SK-N-SH treated with all-trans-retinoic acid at 6 μM for 48 hours (cell line): Measurements from ENCODE around the gene BAG5.

Experiments used
- ATAC-seq: fragments of 200-7000 bp; cut with Tn5 transposase; 3 replicates; pipeline ENCODE4 v1.9.1; 2020; ENCODE audit warnings: mild to moderate bottlenecking, moderate library complexity
- BACH2 ChIP-seq: fragments of 250-450 bp; sonication (Bioruptor Pico); IDR thresholded peaks from 2 replicates; pipeline ENCODE4 v1.9.0; 2021; ENCODE audit warnings: mild to moderate bottlenecking, borderline replicate concordance
- SNAI2 ChIP-seq: fragments of 250-450 bp; sonication (Bioruptor Pico); IDR thresholded peaks from 2 replicates; pipeline ENCODE4 v1.5.0; 2020; ENCODE audit warnings: mild to moderate bottlenecking, moderate library complexity
- TOX ChIP-seq: fragments of 250-450 bp; sonication (Bioruptor Pico); IDR thresholded peaks from 2 replicates; pipeline ENCODE4 v1.8.0; 2021; ENCODE audit warnings: mild to moderate bottlenecking, moderate library complexity, borderline replicate concordance
- TSHZ2 ChIP-seq: fragments of 250-450 bp; sonication (Bioruptor Pico); IDR thresholded peaks from 2 replicates; pipeline ENCODE4 v1.5.0; 2020; ENCODE audit warnings: mild to moderate bottlenecking, moderate library complexity
- ZC3H10 ChIP-seq: fragments of 250-450 bp; sonication (Bioruptor Pico); IDR thresholded peaks from 2 replicates; pipeline ENCODE4 v1.5.1; 2021; ENCODE audit warnings: mild to moderate bottlenecking, moderate library complexity
- ZFP3 ChIP-seq: fragments of 250-450 bp; sonication (Bioruptor Pico); IDR thresholded peaks from 2 replicates; pipeline ENCODE4 v1.5.0; 2020; ENCODE audit warnings: mild to moderate bottlenecking, moderate library complexity
- ZNF565 ChIP-seq: fragments of 450-650 bp; formaldehyde crosslinking; conservative IDR thresholded peaks from 2 replicates; pipeline ENCODE4 v1.5.0; 2020; ENCODE audit warnings: low read depth, mild to moderate bottlenecking, moderate library complexity
- ZNF70 ChIP-seq: fragments of 450-650 bp; formaldehyde crosslinking; IDR thresholded peaks from 2 replicates; pipeline ENCODE4 v1.5.0; 2020; ENCODE audit warnings: mild to moderate bottlenecking, moderate library complexity
- TF ChIP-seq, protein P1 (sequence below): fragments of 250-450 bp; sonication (Bioruptor Pico); IDR thresholded peaks from 2 replicates; pipeline ENCODE4 v1.5.1; 2020; ENCODE audit warnings: low read depth, mild to moderate bottlenecking, moderate library complexity
- TF ChIP-seq, protein P2 (sequence below): fragments of 250-450 bp; sonication (Bioruptor Pico); IDR thresholded peaks from 2 replicates; pipeline ENCODE4 v1.8.0; 2020; ENCODE audit warnings: mild to moderate bottlenecking, moderate library complexity, borderline replicate concordance
- TF ChIP-seq, protein P3 (sequence below): fragments of 250-450 bp; sonication (Bioruptor Pico); IDR thresholded peaks from 2 replicates; pipeline ENCODE4 v1.5.1; 2021; ENCODE audit warnings: mild to moderate bottlenecking, moderate library complexity

BAG5 gene

DNA sequence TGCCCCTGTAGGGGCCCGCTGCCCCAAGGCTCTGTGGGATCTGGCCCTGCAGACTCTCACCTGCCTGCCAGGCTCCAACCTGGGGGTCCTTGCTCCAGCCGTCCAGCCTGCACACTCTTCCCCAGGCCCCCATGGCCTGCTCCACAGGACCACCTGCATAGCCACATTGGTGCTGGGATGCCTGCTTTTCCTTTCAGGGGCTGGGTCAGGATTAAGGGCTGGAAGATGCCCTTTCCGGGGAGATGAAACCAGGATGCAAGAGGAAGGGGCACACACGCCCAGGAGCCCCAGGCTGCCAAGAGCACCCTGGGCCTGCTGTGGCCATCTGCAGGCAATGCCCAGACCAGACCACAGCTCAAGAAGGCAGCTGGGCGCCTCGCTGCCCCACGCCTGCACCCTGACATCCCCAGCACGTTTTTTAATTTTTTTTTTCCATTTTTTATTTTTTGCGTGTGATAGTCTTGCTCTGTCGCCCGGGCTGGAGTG lies 15.0 kb downstream of the BAG5 start (continued):
- no peak for TF ChIP-seq TSHZ2
- no peak for TF ChIP-seq ZFP3
- TF ChIP-seq SNAI2 (CRISPR knock-in tag), result no peak
- TF ChIP-seq ZC3H10, result no peak

GRCh38 chr14:103546652-103547454 lies 15.6 kb downstream of the BAG5 start:
- TF ChIP-seq SNAI2 (CRISPR knock-in tag), result peak; percentile 58; the same call in 1 of the 2 replicates
- TF ChIP-seq, protein P1, sequence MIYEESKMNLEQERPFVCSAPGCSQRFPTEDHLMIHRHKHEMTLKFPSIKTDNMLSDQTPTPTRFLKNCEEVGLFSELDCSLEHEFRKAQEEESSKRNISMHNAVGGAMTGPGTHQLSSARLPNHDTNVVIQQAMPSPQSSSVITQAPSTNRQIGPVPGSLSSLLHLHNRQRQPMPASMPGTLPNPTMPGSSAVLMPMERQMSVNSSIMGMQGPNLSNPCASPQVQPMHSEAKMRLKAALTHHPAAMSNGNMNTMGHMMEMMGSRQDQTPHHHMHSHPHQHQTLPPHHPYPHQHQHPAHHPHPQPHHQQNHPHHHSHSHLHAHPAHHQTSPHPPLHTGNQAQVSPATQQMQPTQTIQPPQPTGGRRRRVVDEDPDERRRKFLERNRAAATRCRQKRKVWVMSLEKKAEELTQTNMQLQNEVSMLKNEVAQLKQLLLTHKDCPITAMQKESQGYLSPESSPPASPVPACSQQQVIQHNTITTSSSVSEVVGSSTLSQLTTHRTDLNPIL (CRISPR knock-in tag), result no peak
- peak; percentile 81 for ATAC-seq

GRCh38 chr14:103545915-103546651 lies 16.4 kb downstream of the BAG5 start:
- ATAC-seq, result no peak

DNA sequence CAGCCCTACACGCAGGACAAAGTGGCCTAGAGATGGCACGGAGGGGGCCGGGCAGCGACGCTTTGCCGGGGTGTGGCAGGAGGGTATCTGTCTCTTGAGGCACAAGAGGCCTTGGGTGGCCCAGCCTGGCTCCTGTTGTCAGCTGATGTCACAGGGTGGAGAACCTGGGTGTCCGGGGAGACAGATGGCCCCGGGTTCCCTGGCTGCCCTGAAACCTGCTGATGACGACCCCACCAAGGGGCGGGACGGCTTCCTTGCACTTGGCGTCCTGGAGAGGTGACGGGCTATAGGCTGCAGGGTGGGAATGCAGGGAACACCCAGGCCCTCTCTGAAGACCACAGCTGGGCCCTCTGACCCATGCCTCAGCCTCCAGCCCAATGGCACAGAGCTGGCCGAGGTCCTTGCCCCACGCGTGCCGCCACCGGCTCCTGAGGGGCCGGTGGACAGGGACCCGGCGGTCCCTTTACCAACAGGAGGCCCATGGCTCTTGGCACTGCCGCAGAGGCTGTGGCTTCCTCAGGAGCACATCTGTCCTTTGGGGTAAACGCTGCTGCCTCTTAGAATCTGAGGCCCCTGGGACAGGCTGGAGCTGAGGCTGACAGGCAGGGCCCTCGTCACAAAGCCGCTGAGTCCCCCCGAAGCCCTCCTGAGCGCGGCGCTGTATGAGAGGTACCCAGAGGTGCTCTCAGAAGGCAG lies 17.1 kb downstream of the BAG5 start:
- TF ChIP-seq, protein P2, sequence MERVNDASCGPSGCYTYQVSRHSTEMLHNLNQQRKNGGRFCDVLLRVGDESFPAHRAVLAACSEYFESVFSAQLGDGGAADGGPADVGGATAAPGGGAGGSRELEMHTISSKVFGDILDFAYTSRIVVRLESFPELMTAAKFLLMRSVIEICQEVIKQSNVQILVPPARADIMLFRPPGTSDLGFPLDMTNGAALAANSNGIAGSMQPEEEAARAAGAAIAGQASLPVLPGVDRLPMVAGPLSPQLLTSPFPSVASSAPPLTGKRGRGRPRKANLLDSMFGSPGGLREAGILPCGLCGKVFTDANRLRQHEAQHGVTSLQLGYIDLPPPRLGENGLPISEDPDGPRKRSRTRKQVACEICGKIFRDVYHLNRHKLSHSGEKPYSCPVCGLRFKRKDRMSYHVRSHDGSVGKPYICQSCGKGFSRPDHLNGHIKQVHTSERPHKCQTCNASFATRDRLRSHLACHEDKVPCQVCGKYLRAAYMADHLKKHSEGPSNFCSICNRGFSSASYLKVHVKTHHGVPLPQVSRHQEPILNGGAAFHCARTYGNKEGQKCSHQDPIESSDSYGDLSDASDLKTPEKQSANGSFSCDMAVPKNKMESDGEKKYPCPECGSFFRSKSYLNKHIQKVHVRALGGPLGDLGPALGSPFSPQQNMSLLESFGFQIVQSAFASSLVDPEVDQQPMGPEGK (CRISPR knock-in tag), result no peak
- no peak for TF ChIP-seq BACH2 (CRISPR knock-in tag)
- no peak for ATAC-seq

More at GRCh38 chr14:103545915-103546651, 16.4 kb downstream of the BAG5 start:
- TF ChIP-seq TOX, result no peak
- TF ChIP-seq, protein P1 (CRISPR knock-in tag), result no peak
- no peak for TF ChIP-seq ZNF70
- TF ChIP-seq, protein P3, sequence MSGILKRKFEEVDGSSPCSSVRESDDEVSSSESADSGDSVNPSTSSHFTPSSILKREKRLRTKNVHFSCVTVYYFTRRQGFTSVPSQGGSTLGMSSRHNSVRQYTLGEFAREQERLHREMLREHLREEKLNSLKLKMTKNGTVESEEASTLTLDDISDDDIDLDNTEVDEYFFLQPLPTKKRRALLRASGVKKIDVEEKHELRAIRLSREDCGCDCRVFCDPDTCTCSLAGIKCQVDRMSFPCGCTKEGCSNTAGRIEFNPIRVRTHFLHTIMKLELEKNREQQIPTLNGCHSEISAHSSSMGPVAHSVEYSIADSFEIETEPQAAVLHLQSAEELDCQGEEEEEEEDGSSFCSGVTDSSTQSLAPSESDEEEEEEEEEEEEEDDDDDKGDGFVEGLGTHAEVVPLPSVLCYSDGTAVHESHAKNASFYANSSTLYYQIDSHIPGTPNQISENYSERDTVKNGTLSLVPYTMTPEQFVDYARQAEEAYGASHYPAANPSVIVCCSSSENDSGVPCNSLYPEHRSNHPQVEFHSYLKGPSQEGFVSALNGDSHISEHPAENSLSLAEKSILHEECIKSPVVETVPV (CRISPR knock-in tag), result no peak

- no peak for ATAC-seq
- no peak for TF ChIP-seq TSHZ2
- TF ChIP-seq, protein P2 (CRISPR knock-in tag), result no peak
- TF ChIP-seq ZNF565 (CRISPR knock-in tag), result no peak
- no peak for TF ChIP-seq TOX
- TF ChIP-seq, protein P3 (CRISPR knock-in tag), result no peak
- TF ChIP-seq ZNF70, result no peak
- TF ChIP-seq BACH2 (CRISPR knock-in tag), result no peak
Measured at GRCh38 chr14:103544388-103545218, 17.9 kb downstream of the BAG5 start.
